Thoracic aorta (tissue), 2 donors: Measurements from ENCODE around the gene MED1. TPM values are rescaled to one million over a fixed set of nuclear protein-coding genes. Genes with fewer than 3 reads are reported as not detected.
"Not testable (repeated sequence)": the region's sequence is repeated elsewhere in the genome, so short reads cannot be mapped to it uniquely, and the experiment has no call there.

Experiments
- ATAC-seq: fragments of 150-250 bp; one replicate; pipeline ENCODE4 v1.8.0; 2017; ENCODE audit warnings: low read depth; ENCODE audit not compliant: insufficient number of reproducible peaks, low FRiP score
- DNase-seq: peaks from one replicate; pipeline ENCODE4 v3.0.0-alpha.2; 2020; ENCODE audit warnings: low spot score
- H3K27ac ChIP-seq, 2 donors: fragments of 200-600 bp; sonication (generic); 1 replicate in 1 of 2; 2 replicates in 1 of 2; pipeline ENCODE4 v1.5.1; 2016; ENCODE audit warnings: mild to moderate bottlenecking in 2 of 2, moderate library complexity in 2 of 2
- H3K27me3 ChIP-seq: fragments of 200-600 bp; sonication (generic); replicated peaks from 2 replicates; pipeline ENCODE4 v1.6.0; 2016; ENCODE audit warnings: mild to moderate bottlenecking; ENCODE audit not compliant: insufficient read depth
- H3K36me3 ChIP-seq: fragments of 200-600 bp; sonication (generic); one replicate; pipeline ENCODE4 v1.5.1; 2016
- H3K4me1 ChIP-seq, 2 donors: fragments of 200-600 bp; sonication (generic); 1 replicate in 1 of 2; 2 replicates in 1 of 2; pipeline versions ENCODE4 v1.5.1 to v1.6.0; 2016; ENCODE audit warnings: low read depth in 2 of 2, mild to moderate bottlenecking in 1 of 2; ENCODE audit not compliant: control insufficient read depth in 1 of 2
- H3K4me3 ChIP-seq: fragments of 200-600 bp; sonication (generic); 2 replicates; pipeline ENCODE4 v1.5.1; 2016; ENCODE audit warnings: mild to moderate bottlenecking
- H3K9me3 ChIP-seq: fragments of 200-600 bp; sonication (generic); 2 replicates; pipeline ENCODE4 v1.5.1; 2016
- total RNA-seq, 2 donors: library from RNA; depleted of rRNA; stranded (reverse); fragments of >200 nt; gene quantifications; one replicate each; pipeline versions ENCODE4 v1.1.0 to v1.2.3, GENCODE V29; 2016
- TF ChIP-seq, protein P1 (sequence below): fragments of 200-600 bp; sonication (generic); IDR thresholded peaks from one replicate; pipeline ENCODE4 v1.5.1; 2019; ENCODE audit warnings: antibody characterized with exemption

MED1 gene
- total RNA-seq, 2 donors from 2014 or later: 18.1 to 29.0 TPM

GRCh38 chr17:39393736-39394135, 57.3 kb downstream of the MED1 start:
- peak overlapping the region; percentile 58 for H3K4me3 ChIP-seq
- ATAC-seq: no peak

GRCh38 chr17:39391448-39391847, 59.6 kb downstream of the MED1 start:
- Histone ChIP-seq H3K27ac (no peak overlapping the region), H3K36me3 (no peaks in the 10 kb centered on the region), H3K27me3 (no peaks in the 10 kb centered on the region), H3K4me1 (peaks cover 12 to 20% of the 10 kb centered on the region in 2 donors), H3K9me3 (no peaks in the 10 kb centered on the region), H3K4me3 (no peak overlapping the region)
- TF ChIP-seq, protein P1, sequence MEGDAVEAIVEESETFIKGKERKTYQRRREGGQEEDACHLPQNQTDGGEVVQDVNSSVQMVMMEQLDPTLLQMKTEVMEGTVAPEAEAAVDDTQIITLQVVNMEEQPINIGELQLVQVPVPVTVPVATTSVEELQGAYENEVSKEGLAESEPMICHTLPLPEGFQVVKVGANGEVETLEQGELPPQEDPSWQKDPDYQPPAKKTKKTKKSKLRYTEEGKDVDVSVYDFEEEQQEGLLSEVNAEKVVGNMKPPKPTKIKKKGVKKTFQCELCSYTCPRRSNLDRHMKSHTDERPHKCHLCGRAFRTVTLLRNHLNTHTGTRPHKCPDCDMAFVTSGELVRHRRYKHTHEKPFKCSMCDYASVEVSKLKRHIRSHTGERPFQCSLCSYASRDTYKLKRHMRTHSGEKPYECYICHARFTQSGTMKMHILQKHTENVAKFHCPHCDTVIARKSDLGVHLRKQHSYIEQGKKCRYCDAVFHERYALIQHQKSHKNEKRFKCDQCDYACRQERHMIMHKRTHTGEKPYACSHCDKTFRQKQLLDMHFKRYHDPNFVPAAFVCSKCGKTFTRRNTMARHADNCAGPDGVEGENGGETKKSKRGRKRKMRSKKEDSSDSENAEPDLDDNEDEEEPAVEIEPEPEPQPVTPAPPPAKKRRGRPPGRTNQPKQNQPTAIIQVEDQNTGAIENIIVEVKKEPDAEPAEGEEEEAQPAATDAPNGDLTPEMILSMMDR: no peak
- no peak for ATAC-seq
- no peak for DNase-seq

More at GRCh38 chr17:39393736-39394135, 57.3 kb downstream of the MED1 start:
- Histone ChIP-seq H3K27ac (peak overlapping the region; percentile 34 to 42), H3K4me1 (peaks cover 15 to 27% of the 10 kb centered on the region in 2 donors), H3K36me3 (no peaks in the 10 kb centered on the region), H3K27me3 (no peaks in the 10 kb centered on the region), H3K9me3 (no peaks in the 10 kb centered on the region)
- TF ChIP-seq, protein P1: no peak
- DNase-seq: no peak

DNA sequence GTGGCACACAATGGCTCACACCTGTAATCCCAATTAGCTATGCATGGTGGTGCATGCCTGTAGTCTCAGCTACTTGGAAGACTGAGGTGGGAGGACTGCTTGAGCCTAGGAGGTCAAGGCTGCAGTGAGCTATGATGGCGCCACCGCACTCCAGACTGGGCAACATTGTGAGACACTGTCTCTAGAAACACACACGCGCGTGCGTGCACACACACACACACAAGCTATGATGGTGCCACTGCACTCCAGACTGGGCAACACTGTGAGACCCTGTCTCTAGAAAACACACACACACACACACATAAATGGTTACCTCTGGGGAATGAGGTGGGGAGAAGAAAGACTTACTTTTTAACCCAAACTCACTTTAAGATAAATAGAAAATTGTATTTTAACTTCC, 66.0 kb downstream of the MED1 start:
- DNase-seq (no peak), ATAC-seq (no peak)
- Histone ChIP-seq H3K4me3 (no peak overlapping the region), H3K27ac (no peak overlapping the region), H3K9me3 (no peaks in the 10 kb centered on the region), H3K4me1 (no peaks in the 10 kb centered on the region), H3K27me3 (no peaks in the 10 kb centered on the region), H3K36me3 (no peaks in the 10 kb centered on the region)
- TF ChIP-seq, protein P1: no peak

- DNase-seq: no peak
- Histone ChIP-seq H3K9me3 (no peaks in the 10 kb centered on the region), H3K4me3 (no peak overlapping the region), H3K36me3 (no peaks in the 10 kb centered on the region), H3K27ac (no peak overlapping the region), H3K27me3 (no peaks in the 10 kb centered on the region), H3K4me1 (peaks cover 0 to 14% of the 10 kb centered on the region in 2 donors)
- TF ChIP-seq, protein P1: no peak
- ATAC-seq: no peak
Observed at GRCh38 chr17:39380144-39380543, 70.9 kb downstream of the MED1 start.

GRCh38 chr17:39376434-39376833, 74.6 kb downstream of the MED1 start:
- H3K36me3 ChIP-seq: no peaks in the 10 kb centered on the region
- H3K27me3 ChIP-seq: no peaks in the 10 kb centered on the region
- DNase-seq: no peak
- no peak overlapping the region for H3K27ac ChIP-seq
- TF ChIP-seq, protein P1: no peak
- no peak overlapping the region for H3K4me3 ChIP-seq
- no peaks in the 10 kb centered on the region for H3K9me3 ChIP-seq
- H3K4me1 ChIP-seq: peaks cover 0 to 14% of the 10 kb centered on the region in 2 donors
- no peak for ATAC-seq

- H3K4me3 ChIP-seq, H3K27me3 ChIP-seq, DNase-seq, H3K36me3 ChIP-seq, H3K27ac ChIP-seq, ATAC-seq, H3K9me3 ChIP-seq: not testable (repeated sequence)
- H3K4me1 ChIP-seq: peaks cover 15 to 34% of the 10 kb centered on the region in 2 donors
Observed at GRCh38 chr17:39367805-39368204, 83.3 kb downstream of the MED1 start.
